IPS-20b (cell line): ENCODE measurements around the gene BACH1.
"Not testable (repeated sequence)": the region's sequence is repeated elsewhere in the genome, so short reads cannot be mapped to it uniquely, and the experiment has no call there.

Experiments
- H3K27ac ChIP-seq: one replicate; pipeline ENCODE4 v1.5.1; 2013; ENCODE audit warnings: low read length
- H3K27me3 ChIP-seq: 2 replicates; pipeline ENCODE4 v1.6.1; 2013; ENCODE audit warnings: mild to moderate bottlenecking, low read length, inconsistent platforms; ENCODE audit not compliant: insufficient read depth
- H3K36me3 ChIP-seq: 2 replicates; pipeline ENCODE4 v1.6.1; 2013; ENCODE audit warnings: low read depth, mild to moderate bottlenecking, inconsistent platforms, low read length, moderate library complexity; ENCODE audit not compliant: insufficient read depth
- H3K4me1 ChIP-seq: 2 replicates; pipeline ENCODE4 v1.6.1; 2013; ENCODE audit warnings: mild to moderate bottlenecking, control low read depth, inconsistent platforms, low read length, moderate library complexity; ENCODE audit not compliant: insufficient read depth
- H3K4me3 ChIP-seq: 2 replicates; pipeline ENCODE4 v1.5.1; 2013; ENCODE audit warnings: mild to moderate bottlenecking, low read length, inconsistent platforms
- H3K9ac ChIP-seq: 2 replicates; pipeline ENCODE4 v1.6.1; 2013; ENCODE audit warnings: low read depth, mild to moderate bottlenecking, inconsistent platforms, low read length, moderate library complexity
- H3K9me3 ChIP-seq: 2 replicates; pipeline ENCODE4 v1.6.1; 2013; ENCODE audit warnings: mild to moderate bottlenecking, low read depth, low read length, inconsistent platforms; ENCODE audit not compliant: insufficient read depth

Gene BACH1

DNA sequence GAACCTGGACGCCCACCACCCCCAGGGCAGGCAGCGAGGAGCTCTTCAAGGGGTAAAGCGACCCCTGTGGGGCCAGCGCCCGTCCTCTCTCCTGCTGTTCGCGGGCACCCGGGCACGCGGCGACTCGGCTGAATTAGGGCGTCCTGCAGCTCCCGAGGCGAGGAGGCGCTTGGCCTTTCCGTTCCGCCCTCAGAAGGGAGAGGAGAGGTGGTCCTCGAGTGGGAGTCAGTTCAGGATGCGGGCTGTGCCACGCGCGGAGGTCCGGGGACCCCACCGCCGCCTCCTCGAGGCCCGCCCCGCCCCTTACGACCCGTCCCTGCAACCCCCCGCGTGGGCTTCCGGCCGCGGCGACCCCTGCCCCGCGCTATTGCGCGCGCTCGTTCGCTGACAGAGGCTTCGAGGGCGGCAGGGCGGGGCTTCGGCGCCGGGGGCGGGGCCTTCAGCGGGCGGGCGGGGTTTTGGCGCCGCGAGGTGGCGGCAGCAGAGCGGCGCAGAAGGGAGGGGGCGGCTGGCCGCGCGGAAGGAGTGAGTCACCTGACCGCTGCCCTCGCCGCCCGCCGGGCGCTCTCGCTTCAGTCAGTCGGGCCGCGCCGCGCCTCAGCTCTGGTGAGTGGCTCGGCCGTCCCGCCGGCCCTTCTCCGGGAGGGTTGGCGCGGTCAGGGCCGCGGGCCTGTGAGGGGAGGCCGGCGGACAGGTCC is at the start of gene BACH1:
BACH1 (plus strand) TSS at position 575 of the 698 bp plus-strand sequence. CDS start 22,359 bp downstream, outside the sequence.
- peak within 1 kb of the TSS; percentile 77 for H3K4me3 ChIP-seq
- no peaks in the 10 kb centered on the region for H3K9me3 ChIP-seq
- no peaks in the 10 kb centered on the region for H3K36me3 ChIP-seq
- peaks cover 13% of the 10 kb centered on the region for H3K27me3 ChIP-seq
- peak within 1 kb of the TSS; percentile 41 for H3K27ac ChIP-seq
- H3K4me1 ChIP-seq: peaks cover 26% of the 10 kb centered on the region
- peak within 1 kb of the TSS; percentile 80 for H3K9ac ChIP-seq

DNA sequence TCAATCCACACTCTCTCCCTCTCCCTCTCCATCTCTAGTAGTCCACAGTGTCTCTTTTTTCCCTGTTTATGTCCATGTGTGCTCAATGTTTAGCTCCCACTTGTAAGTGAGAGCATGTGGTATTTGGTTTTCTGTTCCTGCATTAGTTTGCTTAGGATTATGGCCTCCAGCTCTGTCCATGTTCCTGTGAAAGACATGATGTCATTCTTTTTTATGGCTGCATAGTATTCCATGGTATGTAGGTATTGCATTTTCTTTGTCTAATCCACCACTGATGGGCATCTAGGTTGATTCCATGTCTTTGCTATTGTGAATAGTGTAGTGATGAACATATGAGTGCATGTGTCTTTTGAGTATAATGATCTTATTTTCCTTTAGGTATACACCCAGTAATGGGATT is 49.4 kb upstream of the BACH1 start:
- not testable (repeated sequence) for H3K4me3 ChIP-seq, H3K9ac ChIP-seq, H3K36me3 ChIP-seq, H3K4me1 ChIP-seq, H3K27me3 ChIP-seq, H3K9me3 ChIP-seq, H3K27ac ChIP-seq

DNA sequence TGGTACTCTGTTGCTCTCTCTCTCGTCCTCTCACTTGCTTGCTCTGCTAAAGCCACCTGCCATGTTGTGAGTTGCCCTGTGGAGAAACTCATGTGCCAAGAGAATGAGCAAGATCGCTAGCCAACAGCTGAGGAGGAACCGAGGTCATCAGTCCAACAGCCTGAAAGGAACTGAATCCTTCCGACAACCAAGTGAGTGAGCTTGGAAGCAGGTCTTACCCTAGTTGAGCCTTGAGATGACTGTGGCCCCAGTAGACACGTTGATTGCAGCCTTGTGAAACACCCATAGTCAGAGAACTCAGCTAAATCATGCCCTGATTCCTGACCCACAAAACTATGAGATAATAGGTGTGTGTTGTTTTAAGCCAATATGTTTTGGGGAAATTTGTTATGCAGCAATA is 48.1 kb upstream of the BACH1 start:
- H3K27me3 ChIP-seq: no peaks in the 10 kb centered on the region
- H3K9me3 ChIP-seq: peaks cover 15% of the 10 kb centered on the region; the same call in 1 of the 2 replicates
- H3K9ac ChIP-seq: no peak overlapping the region
- no peaks in the 10 kb centered on the region for H3K4me1 ChIP-seq
- no peaks in the 10 kb centered on the region; the same call in 1 of the 2 replicates for H3K36me3 ChIP-seq
- no peak overlapping the region for H3K27ac ChIP-seq
- no peak overlapping the region for H3K4me3 ChIP-seq

DNA sequence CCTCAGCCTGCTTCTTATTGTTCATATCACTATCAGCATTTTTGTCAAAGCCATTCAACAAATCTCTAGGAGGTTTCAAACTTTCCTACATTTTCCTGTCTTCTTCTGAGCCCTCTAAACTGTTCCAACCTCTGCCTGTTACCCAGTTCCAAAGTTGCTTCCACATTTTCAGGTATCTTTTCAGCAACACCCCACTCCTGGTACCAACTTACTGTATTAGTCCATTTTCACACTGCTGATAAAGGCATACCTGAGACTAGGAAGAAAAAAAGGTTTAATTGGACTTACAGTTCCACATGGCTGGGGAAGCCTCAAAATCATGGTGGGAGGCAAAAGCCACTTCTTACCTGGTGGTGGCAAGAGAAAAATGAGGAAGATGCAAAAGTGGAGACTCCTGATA is 44.9 kb upstream of the BACH1 start:
- H3K9me3 ChIP-seq: peaks cover 15% of the 10 kb centered on the region; the same call in 1 of the 2 replicates
- H3K4me1 ChIP-seq, H3K27ac ChIP-seq, H3K9ac ChIP-seq, H3K4me3 ChIP-seq, H3K27me3 ChIP-seq, H3K36me3 ChIP-seq: not testable (repeated sequence)

DNA sequence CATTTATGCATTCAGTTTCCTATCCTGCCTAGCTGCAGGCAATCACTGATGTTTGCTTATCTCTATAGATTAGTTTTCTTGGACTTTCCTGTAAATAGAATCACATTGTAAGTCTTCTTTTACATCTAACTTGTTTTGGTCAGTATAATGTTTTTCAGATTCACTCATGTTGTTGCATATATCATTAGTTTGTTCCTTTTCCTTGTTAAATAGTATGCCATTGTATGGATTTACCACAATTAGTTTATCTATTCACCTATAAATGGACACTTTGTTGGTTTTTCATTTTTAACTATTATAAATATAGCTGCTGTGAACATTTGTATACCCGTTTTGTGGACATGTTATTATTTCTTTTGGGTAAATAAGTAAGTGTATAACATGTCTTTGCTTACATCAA is 44.2 kb upstream of the BACH1 start:
- Histone ChIP-seq H3K9ac (no peak overlapping the region), H3K27ac (no peak overlapping the region), H3K36me3 (no peaks in the 10 kb centered on the region; the same call in 1 of the 2 replicates), H3K4me3 (no peak overlapping the region), H3K4me1 (no peaks in the 10 kb centered on the region), H3K27me3 (no peaks in the 10 kb centered on the region), H3K9me3 (peaks cover 15% of the 10 kb centered on the region; the same call in 1 of the 2 replicates)

DNA sequence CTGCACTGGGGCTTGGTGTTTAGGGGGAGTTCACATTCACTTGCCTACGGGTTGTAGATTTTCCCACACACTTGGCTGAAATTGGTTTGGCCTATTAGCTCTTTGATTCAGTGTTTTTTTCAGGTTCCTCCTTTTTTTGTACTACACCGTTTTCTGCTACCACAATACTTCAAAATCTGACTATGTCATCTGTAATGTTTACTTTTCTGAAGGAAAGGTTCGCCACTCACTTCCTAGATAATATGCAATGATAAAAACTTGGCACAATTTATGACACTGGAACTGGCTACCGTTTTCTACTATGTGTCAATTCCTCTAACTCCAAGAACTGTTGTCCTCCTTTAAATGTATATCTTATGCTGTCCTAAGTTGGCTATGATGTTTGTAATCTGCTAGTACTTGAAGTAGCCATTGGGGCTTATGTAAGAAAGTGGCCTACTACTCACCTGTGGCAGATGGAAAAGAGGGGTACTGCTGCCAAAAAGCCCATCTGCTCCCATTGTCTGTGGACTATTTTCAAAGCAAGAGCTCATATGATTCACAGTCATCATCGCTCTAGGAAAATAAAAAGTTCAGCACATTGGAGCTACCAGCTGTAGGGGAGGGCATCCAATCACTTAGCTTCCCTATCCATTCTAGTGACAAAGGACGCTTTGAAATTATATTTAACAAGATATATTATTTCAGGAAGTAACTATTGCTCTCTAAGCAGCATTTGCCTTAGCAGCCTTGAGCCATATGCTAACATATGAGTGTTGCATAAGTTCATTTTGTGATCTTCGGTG is 42.4 kb upstream of the BACH1 start:
- no peaks in the 10 kb centered on the region; the same call in 1 of the 2 replicates for H3K36me3 ChIP-seq
- no peak overlapping the region for H3K27ac ChIP-seq
- peaks cover 15% of the 10 kb centered on the region; the same call in 1 of the 2 replicates for H3K9me3 ChIP-seq
- H3K4me3 ChIP-seq: no peak overlapping the region
- H3K9ac ChIP-seq: no peak overlapping the region
- no peaks in the 10 kb centered on the region for H3K4me1 ChIP-seq
- H3K27me3 ChIP-seq: no peaks in the 10 kb centered on the region

DNA sequence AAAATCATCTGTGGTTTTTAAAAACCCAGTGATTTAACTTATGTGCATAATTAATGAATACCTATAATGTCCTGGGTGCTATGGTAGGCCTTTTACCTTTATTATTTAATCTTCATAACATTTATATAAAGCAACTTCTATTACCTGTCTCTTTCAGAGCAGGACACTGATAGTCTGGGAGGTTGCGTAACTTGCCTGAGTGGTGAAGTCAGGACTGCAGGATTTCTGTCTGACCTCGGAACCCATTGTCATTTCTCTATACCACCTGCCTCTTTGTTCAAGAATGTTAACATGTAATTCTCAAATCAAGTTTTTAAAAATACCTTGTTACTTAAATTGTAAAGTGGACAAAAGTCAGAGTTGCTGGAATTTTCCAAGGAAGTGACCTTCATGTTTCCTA is 41.0 kb upstream of the BACH1 start:
- no peak overlapping the region for H3K9ac ChIP-seq
- no peak overlapping the region for H3K4me3 ChIP-seq
- H3K9me3 ChIP-seq: peaks cover 15% of the 10 kb centered on the region; the same call in 1 of the 2 replicates
- no peaks in the 10 kb centered on the region; the same call in 1 of the 2 replicates for H3K36me3 ChIP-seq
- H3K27me3 ChIP-seq: no peaks in the 10 kb centered on the region
- no peaks in the 10 kb centered on the region for H3K4me1 ChIP-seq
- no peak overlapping the region for H3K27ac ChIP-seq

DNA sequence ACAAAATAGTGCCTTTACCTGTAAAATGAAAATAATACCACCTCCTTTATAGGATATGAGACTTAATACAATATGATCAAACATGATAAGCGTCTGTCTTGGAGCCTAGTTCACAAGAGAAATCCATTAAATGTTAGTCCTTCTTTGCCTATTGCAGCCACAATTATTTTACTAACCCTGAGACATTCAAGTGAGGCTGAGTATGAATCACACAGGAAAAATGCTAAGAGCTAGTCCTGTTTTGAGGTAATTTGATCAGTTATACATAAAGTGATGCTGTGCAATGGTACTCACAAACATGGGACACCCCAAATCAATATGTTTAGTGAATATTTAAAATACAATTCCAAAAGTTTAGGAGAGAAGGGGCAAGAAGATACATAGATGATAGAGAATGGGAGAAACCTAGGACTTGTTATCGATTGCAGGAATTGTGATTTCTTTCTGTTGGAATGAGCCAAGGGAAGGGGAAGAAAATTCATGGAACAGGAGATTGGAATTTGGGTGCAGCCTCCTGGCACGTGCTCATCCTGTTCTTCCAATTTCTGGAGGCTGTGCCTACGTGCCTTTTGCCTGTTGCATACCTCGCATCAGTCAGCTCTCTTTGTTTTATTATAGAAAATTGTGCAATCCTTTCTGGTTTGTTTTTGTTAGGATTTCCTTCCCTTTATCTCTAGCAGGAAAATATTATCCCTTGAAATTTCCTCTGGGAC is 39.9 kb upstream of the BACH1 start:
- Histone ChIP-seq H3K27ac (no peak overlapping the region), H3K27me3 (no peaks in the 10 kb centered on the region), H3K9ac (no peak overlapping the region), H3K4me3 (no peak overlapping the region), H3K9me3 (peaks cover 12% of the 10 kb centered on the region; the same call in 1 of the 2 replicates), H3K36me3 (no peaks in the 10 kb centered on the region; the same call in 1 of the 2 replicates), H3K4me1 (no peaks in the 10 kb centered on the region)

DNA sequence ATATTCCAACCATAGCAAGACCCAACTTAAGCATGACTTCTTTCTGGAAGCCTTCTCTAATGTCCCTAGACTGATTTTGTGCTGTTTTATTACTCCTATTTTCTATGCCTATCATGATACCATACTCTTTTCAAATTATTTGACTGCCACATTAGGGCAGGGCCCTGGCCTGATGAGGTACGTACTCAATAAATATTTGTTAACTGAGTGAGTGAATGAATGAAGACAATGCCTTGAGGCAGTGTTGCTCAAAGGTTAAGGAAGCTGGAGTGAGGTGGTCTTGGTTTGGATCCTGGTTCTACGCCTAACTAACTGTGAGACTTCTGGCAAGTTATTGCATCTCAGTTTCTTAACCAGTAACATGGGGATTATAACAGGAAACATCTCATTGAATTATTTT is 38.3 kb upstream of the BACH1 start:
- no peak overlapping the region for H3K9ac ChIP-seq
- no peak overlapping the region for H3K4me3 ChIP-seq
- no peaks in the 10 kb centered on the region for H3K4me1 ChIP-seq
- no peaks in the 10 kb centered on the region for H3K36me3 ChIP-seq
- H3K27ac ChIP-seq: no peak overlapping the region
- no peaks in the 10 kb centered on the region for H3K27me3 ChIP-seq
- peaks cover 1% of the 10 kb centered on the region; the same call in 1 of the 2 replicates for H3K9me3 ChIP-seq

DNA sequence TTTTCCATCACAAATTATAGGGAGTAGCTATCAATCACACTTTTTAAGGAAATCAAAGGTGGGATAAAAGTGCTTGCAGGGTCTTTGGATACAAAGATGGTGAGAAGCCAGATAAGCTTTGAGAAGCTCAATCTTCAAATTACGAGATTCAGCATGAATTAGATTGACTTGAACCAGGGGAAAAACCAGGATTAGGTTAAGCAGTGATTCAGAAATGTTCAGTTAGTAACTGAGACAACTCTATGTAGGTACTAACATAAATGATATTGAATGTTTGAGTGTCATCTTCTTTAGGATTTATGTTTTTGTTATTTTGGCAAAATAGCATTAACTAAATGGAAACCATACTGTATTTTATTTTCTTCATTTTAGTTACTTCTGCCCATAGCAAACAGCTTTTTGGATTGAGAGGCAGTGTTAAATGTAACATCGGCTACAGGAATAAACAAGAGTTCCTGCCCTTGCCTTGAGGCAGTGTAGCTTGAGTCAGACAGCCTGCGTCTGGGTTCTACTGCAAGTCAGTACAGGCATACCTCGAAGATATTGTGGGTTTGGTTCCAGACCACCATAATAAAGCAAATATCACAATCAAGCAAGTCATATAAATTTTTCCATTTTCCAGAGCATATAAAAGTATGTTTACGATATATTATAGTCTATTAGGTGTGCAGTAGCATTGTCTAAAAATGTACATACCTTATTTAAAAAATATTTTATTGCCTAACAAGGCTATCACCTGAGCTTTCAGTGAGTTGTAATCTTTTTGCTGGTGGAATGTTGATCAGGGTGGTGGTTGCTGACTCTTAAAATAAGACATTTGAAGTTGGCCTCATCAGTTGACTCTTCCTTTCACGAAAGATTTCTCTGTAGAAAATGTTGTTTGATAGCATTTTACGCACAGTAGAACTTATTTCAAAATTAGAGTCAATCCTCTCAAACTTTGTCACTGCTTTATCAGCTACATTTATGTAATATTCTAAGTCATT is 36.9 kb upstream of the BACH1 start:
- no peaks in the 10 kb centered on the region for H3K4me1 ChIP-seq
- no peaks in the 10 kb centered on the region for H3K9me3 ChIP-seq
- no peak overlapping the region for H3K4me3 ChIP-seq
- H3K27ac ChIP-seq: no peak overlapping the region
- no peak overlapping the region for H3K9ac ChIP-seq
- no peaks in the 10 kb centered on the region for H3K27me3 ChIP-seq
- no peaks in the 10 kb centered on the region for H3K36me3 ChIP-seq

DNA sequence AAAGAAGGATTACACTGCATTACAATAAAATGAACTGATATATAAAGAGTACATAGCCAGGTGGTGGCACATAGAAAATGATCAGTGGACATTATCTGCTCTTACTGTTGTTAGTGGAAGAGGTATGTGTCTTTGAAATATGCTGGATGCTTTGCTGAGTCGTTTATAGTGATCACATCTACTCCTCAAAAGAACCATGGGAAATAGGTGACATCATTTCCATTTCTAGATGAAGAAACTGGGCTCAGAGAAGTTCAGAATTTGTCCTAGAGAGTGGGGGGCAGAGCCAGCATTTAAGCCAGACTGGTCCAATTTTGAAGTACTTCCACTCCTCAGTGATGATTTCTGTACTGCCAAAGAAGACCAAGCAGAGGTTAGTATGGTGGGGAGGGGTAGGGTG is 34.0 kb upstream of the BACH1 start:
- no peaks in the 10 kb centered on the region for H3K9me3 ChIP-seq
- no peaks in the 10 kb centered on the region for H3K36me3 ChIP-seq
- H3K27me3 ChIP-seq: no peaks in the 10 kb centered on the region
- no peak overlapping the region for H3K9ac ChIP-seq
- H3K4me1 ChIP-seq: no peaks in the 10 kb centered on the region
- no peak overlapping the region for H3K27ac ChIP-seq
- no peak overlapping the region for H3K4me3 ChIP-seq
